Activated CD4-positive, alpha-beta T cell treated with anti-CD3 and anti-CD28 coated beads, Interleukin-2, amount 10 ng/mL, durations not matched to agents 7 days and 5 days (primary cell): Measurements from ENCODE around the gene RAB4A. TPM values are rescaled to one million over a fixed set of nuclear protein-coding genes. Genes with fewer than 3 reads are reported as not detected.
A peak's percentile ranks its signal among the peaks of the same experiment; 100 is the strongest.

Experiments
- CTCF ChIA-PET: fragments of 350-600 bp; sonication (Branson Sonifier 250); formaldehyde crosslinking; loops from one replicate; lab custom pipeline; 2021; ENCODE audit warnings: antibody characterized with exemption; lab: Charles Lee
- POLR2A ChIA-PET: fragments of 350-600 bp; sonication (Branson Sonifier 250); formaldehyde crosslinking; loops from one replicate; lab custom pipeline; 2021; ENCODE audit warnings: antibody characterized with exemption; lab: Charles Lee
- DNase-seq: peaks from one replicate; pipeline ENCODE4 v3.0.0-alpha.2; 2020
- H3K27ac Mint-ChIP-seq: one replicate; pipeline ENCODE4 v1.8.0; 2021; ENCODE audit warnings: mild to moderate bottlenecking, moderate library complexity, mixed read lengths
- H3K27me3 Mint-ChIP-seq: one replicate; pipeline ENCODE4 v1.8.0; 2021; ENCODE audit warnings: mixed read lengths
- H3K36me3 Mint-ChIP-seq: one replicate; pipeline ENCODE4 v1.8.0; 2021; ENCODE audit warnings: low read depth, mixed read lengths
- H3K4me1 Mint-ChIP-seq: one replicate; pipeline ENCODE4 v1.8.0; 2021; ENCODE audit warnings: mixed read lengths
- H3K4me3 Mint-ChIP-seq: one replicate; pipeline ENCODE4 v1.8.0; 2021; ENCODE audit warnings: mild to moderate bottlenecking, moderate library complexity, mixed read lengths
- H3K9me3 Mint-ChIP-seq: one replicate; pipeline ENCODE4 v1.8.0; 2021; ENCODE audit warnings: mixed read lengths
- total RNA-seq, 2 experiments: library from RNA; stranded (reverse); gene quantifications; one replicate each; pipeline ENCODE4 v1.2.3, GENCODE V29; 2021

RAB4A gene
- total RNA-seq, 2 experiments from 2014 or later, result 35.5 to 41.0 TPM

- no peak for DNase-seq
- POLR2A ChIA-PET, result no interaction called here
Measured at GRCh38 chr1:229249854-229250644, 20.9 kb upstream of the RAB4A start.

GRCh38 chr1:229251185-229251584 is 19.7 kb upstream of the RAB4A start:
- Mint-ChIP-seq H3K9me3 (no peaks in the 10 kb centered on the region), H3K4me1 (peaks cover 55% of the 10 kb centered on the region), H3K27ac (no peak overlapping the region), H3K36me3 (peaks cover 3% of the 10 kb centered on the region), H3K4me3 (no peak overlapping the region), H3K27me3 (no peaks in the 10 kb centered on the region)
- POLR2A ChIA-PET, result no interaction called here
- no peak for DNase-seq
- CTCF ChIA-PET, result no interaction called here

More at GRCh38 chr1:229249854-229250644, 20.9 kb upstream of the RAB4A start:
- Mint-ChIP-seq H3K27ac (peak overlapping the region; percentile 46), H3K9me3 (no peaks in the 10 kb centered on the region), H3K4me3 (no peak overlapping the region), H3K4me1 (peaks cover 51% of the 10 kb centered on the region), H3K36me3 (peaks cover 4% of the 10 kb centered on the region), H3K27me3 (peaks cover 3% of the 10 kb centered on the region)
- CTCF ChIA-PET, result interaction anchor here (0.6 kb wide), 1 partner anchor 1624 kb away, joined by 4 read pairs; no protein-coding TSS in a partner anchor

- POLR2A ChIA-PET, result no interaction called here
- Mint-ChIP-seq H3K4me3 (no peak overlapping the region), H3K27ac (peak overlapping the region; percentile 96), H3K27me3 (no peaks in the 10 kb centered on the region), H3K4me1 (peaks cover 55% of the 10 kb centered on the region), H3K9me3 (no peaks in the 10 kb centered on the region), H3K36me3 (peaks cover 3% of the 10 kb centered on the region)
- CTCF ChIA-PET, result interaction anchor here (1.1 kb wide), 1 partner anchor 230 kb away, joined by 3 read pairs; no protein-coding TSS in a partner anchor
- no peak for DNase-seq
Measured at GRCh38 chr1:229252228-229252984, 18.5 kb upstream of the RAB4A start.

GRCh38 chr1:229253151-229253974 is 17.5 kb upstream of the RAB4A start:
- ChIA-PET CTCF (interaction anchor here (2.8 kb wide), 1 partner anchor 16 kb away, joined by 11 read pairs; no protein-coding TSS in a partner anchor), POLR2A (no interaction called here)
- DNase-seq, result peak; percentile 43

GRCh38 chr1:229254910-229255541 is 15.9 kb upstream of the RAB4A start:
- Mint-ChIP-seq H3K36me3 (peaks cover 3% of the 10 kb centered on the region), H3K4me1 (peaks cover 51% of the 10 kb centered on the region), H3K4me3 (peak overlapping the region; percentile 17), H3K9me3 (no peaks in the 10 kb centered on the region), H3K27me3 (no peaks in the 10 kb centered on the region), H3K27ac (peak overlapping the region; percentile 84)
- CTCF ChIA-PET, result interaction anchor here (0.6 to 2.8 kb wide), 9 partner anchors 14 to 590 kb away, joined by 3 to 11 read pairs (median 3); partner anchors contain the start of gene RAB4A
- POLR2A ChIA-PET, result no interaction called here
- peak; percentile 57 for DNase-seq

More at GRCh38 chr1:229253151-229253974, 17.5 kb upstream of the RAB4A start:
- Mint-ChIP-seq H3K27me3 (no peaks in the 10 kb centered on the region), H3K27ac (peak overlapping the region; percentile 96), H3K4me3 (peak overlapping the region; percentile 67), H3K9me3 (no peaks in the 10 kb centered on the region), H3K4me1 (peaks cover 58% of the 10 kb centered on the region), H3K36me3 (peaks cover 3% of the 10 kb centered on the region)

- peak overlapping the region; percentile 63 for H3K27ac Mint-ChIP-seq
- CTCF ChIA-PET, result interaction anchor here (0.5 to 2.2 kb wide), 7 partner anchors 16 to 301 kb away, joined by 3 to 13 read pairs (median 4); no protein-coding TSS in a partner anchor
- H3K27me3 Mint-ChIP-seq, result no peaks in the 10 kb centered on the region
- H3K4me1 Mint-ChIP-seq, result peaks cover 29% of the 10 kb centered on the region
- POLR2A ChIA-PET, result interaction anchor here (0.6 kb wide), 1 partner anchor 222 kb away, joined by 7 read pairs; no protein-coding TSS in a partner anchor
- no peaks in the 10 kb centered on the region for H3K9me3 Mint-ChIP-seq
- H3K36me3 Mint-ChIP-seq, result no peaks in the 10 kb centered on the region
- peak; percentile 76 for DNase-seq
- peak overlapping the region; percentile 33 for H3K4me3 Mint-ChIP-seq
Measured at GRCh38 chr1:229258031-229258756, 12.7 kb upstream of the RAB4A start.

GRCh38 chr1:229258757-229259060 is 12.2 kb upstream of the RAB4A start:
- ChIA-PET POLR2A (interaction anchor here (0.6 kb wide), 1 partner anchor 222 kb away, joined by 7 read pairs; no protein-coding TSS in a partner anchor), CTCF (interaction anchor here (0.5 to 2.2 kb wide), 8 partner anchors 11 to 301 kb away, joined by 3 to 13 read pairs (median 4); no protein-coding TSS in a partner anchor)
- H3K4me3 Mint-ChIP-seq, result peak overlapping the region; percentile 33
- H3K9me3 Mint-ChIP-seq, result no peaks in the 10 kb centered on the region
- no peaks in the 10 kb centered on the region for H3K27me3 Mint-ChIP-seq
- DNase-seq, result no peak
- peak overlapping the region; percentile 63 for H3K27ac Mint-ChIP-seq
- peaks cover 24% of the 10 kb centered on the region for H3K4me1 Mint-ChIP-seq
- H3K36me3 Mint-ChIP-seq, result no peaks in the 10 kb centered on the region

- no peak overlapping the region for H3K4me3 Mint-ChIP-seq
- POLR2A ChIA-PET, result no interaction called here
- CTCF ChIA-PET, result interaction anchor here (2.2 kb wide), 1 partner anchor 222 kb away, joined by 13 read pairs; no protein-coding TSS in a partner anchor
- H3K27me3 Mint-ChIP-seq, result no peaks in the 10 kb centered on the region
- H3K36me3 Mint-ChIP-seq, result no peaks in the 10 kb centered on the region
- DNase-seq, result no peak
- H3K27ac Mint-ChIP-seq, result peak overlapping the region; percentile 22
- no peaks in the 10 kb centered on the region for H3K9me3 Mint-ChIP-seq
- peaks cover 16% of the 10 kb centered on the region for H3K4me1 Mint-ChIP-seq
Measured at GRCh38 chr1:229260297-229260696, 10.6 kb upstream of the RAB4A start.

- ChIA-PET POLR2A (no interaction called here), CTCF (interaction anchor here (0.7 kb wide), 2 partner anchors 278 to 877 kb away, joined by 3 to 8 read pairs; no protein-coding TSS in a partner anchor)
- Mint-ChIP-seq H3K4me1 (peaks cover 20% of the 10 kb centered on the region), H3K27me3 (peaks cover 3% of the 10 kb centered on the region), H3K4me3 (no peak overlapping the region), H3K9me3 (peaks cover 3% of the 10 kb centered on the region), H3K36me3 (no peaks in the 10 kb centered on the region), H3K27ac (no peak overlapping the region)
- no peak for DNase-seq
Measured at GRCh38 chr1:229262239-229262638, 8.7 kb upstream of the RAB4A start.

GRCh38 chr1:229263254-229263653 is 7.7 kb upstream of the RAB4A start:
- H3K36me3 Mint-ChIP-seq, result no peaks in the 10 kb centered on the region
- H3K27ac Mint-ChIP-seq, result no peak overlapping the region
- peaks cover 15% of the 10 kb centered on the region for H3K4me1 Mint-ChIP-seq
- H3K27me3 Mint-ChIP-seq, result peaks cover 3% of the 10 kb centered on the region
- peaks cover 3% of the 10 kb centered on the region for H3K9me3 Mint-ChIP-seq
- POLR2A ChIA-PET, result no interaction called here
- DNase-seq, result no peak
- CTCF ChIA-PET, result no interaction called here
- H3K4me3 Mint-ChIP-seq, result no peak overlapping the region

GRCh38 chr1:229264068-229264467 is 6.8 kb upstream of the RAB4A start:
- peaks cover 6% of the 10 kb centered on the region for H3K4me1 Mint-ChIP-seq
- no peaks in the 10 kb centered on the region for H3K36me3 Mint-ChIP-seq
- DNase-seq, result no peak
- ChIA-PET CTCF (no interaction called here), POLR2A (no interaction called here)
- H3K9me3 Mint-ChIP-seq, result peaks cover 3% of the 10 kb centered on the region
- no peak overlapping the region for H3K27ac Mint-ChIP-seq
- H3K27me3 Mint-ChIP-seq, result peaks cover 3% of the 10 kb centered on the region
- no peak overlapping the region for H3K4me3 Mint-ChIP-seq
